ENCODE measurements around the gene ERGIC1.
"Not testable (repeated sequence)": the region's sequence is repeated elsewhere in the genome, so short reads cannot be mapped to it uniquely, and the experiment has no call there.

ERGIC1 gene

DNA sequence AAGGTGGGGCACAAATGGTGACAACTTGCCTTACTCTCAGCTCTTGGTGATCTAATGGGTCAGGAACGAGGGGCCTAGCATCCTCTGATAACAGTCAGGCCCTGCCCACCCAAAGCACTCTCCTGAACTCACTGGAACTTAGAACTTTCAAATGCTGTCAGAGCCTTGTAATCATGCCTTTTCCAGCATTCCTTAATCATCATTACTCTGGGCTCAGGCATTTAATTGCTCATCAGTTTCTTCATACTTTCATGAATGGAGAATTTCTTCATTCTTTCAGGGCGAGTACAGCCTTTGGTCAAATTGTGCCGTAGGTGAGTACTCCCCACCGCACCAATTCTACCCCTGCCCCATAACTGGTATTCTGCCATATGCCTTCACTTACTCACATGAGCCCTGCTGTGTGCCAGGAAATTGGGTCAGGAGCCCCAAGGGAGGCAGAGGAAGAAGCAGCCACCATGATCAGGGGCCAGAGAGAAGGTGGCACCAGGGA is 32.8 kb upstream of the ERGIC1 start:
- DNase-seq = no peak

DNA sequence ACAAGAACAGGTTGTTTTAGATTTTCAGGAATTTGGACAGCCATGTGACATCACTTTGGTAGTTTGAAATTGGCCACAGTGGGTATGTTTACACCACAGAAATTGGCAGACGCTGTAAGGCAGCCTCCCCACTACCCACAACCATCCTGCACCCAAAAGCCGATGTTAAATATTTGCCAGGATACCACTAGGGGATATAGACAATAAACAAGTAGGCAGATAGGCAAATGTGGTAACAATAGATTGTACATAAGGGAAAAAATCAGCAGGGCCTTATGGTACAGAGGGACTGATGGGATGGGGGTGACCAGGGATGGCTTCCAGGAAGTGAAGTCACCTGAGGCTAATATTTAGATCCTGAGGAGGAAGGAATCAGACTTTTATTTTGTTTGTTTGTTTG is 31.9 kb upstream of the ERGIC1 start:
- DNase-seq = no peak

DNA sequence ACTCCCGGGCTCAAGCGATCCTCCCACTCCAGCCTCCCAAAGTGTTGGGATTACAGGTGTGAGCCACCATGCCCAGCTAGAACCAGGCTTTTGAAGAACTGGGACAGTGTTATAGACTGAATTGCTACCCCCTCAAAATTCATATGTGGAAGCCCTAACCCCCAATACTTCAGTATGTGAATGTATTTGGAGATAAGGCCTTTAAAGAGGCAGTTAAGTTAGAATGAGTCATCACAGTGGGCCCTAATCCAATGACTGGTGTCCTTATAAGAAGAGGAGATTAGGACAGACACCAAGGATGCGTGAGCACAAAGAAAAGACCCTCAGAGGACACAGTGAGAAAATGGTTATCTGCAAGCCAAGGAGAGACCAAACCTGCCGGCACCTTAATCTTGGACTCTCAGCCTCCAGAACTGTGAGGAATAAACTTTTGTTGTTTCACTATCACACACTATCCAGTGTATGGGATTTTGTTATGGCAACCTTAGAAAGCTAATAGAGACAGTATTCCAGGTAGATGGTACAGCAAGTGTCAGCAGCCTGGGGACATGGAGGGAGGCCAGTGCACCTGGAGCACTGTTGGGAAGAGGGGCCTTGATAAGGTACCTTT is 31.4 kb upstream of the ERGIC1 start:
- DNase-seq = no peak

DNA sequence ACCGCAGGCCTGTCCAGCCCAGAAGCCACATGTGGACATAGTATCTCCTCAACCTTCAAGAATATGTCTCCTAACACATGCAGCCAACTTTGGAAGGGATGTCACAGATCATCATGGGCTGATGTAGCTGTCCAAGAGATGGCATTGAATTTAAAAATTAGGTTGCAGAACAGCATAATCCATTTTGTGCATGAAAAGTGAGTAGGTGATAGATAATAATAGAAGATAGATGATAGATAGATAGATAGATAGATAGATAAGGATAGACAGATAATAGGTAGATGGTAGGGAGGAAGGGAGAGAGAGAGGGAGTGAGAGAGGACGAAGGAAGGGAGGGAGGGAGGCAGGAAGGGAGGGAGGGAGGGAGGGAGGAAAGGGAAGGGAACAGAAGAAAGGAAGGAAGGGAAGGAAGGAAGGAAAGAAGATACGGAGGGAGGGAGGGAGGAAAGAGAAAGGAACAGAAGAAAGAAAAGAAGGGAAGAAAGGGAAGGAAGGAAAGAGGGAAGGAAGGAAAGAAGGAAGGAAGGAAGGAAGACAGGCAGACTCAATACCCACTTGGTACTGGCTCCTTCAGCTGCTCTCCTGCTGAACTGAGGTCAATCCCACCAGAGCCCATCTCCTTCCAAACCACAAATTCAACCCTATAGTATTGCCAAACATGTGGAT is 28.9 kb upstream of the ERGIC1 start:
- no peak for DNase-seq

DNA sequence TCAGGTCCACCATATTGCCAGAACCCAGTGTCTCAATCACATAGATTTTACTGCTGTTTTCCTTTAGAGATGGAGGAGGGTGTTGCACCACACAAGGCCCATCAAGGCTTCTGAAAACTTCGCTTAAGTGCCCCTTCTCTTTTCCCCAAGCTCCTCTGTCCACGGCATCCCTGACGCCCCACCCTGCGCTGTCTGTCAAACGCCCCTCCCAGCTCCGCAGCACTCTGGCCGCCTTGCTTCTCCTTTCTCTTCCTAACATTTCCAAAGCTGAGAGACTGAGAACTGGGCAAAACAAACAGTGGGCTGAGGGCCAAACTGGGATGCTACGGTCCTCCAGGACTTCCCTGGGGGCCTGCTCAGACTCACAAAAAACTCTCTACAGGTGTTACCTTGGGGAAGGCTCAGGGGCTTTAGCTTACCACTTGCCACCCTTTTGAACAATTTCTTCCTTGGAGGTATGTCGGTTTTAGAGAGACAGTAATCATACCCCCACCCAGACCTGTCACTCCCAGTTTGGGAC is 28.3 kb upstream of the ERGIC1 start:
- DNase-seq = no peak

DNA sequence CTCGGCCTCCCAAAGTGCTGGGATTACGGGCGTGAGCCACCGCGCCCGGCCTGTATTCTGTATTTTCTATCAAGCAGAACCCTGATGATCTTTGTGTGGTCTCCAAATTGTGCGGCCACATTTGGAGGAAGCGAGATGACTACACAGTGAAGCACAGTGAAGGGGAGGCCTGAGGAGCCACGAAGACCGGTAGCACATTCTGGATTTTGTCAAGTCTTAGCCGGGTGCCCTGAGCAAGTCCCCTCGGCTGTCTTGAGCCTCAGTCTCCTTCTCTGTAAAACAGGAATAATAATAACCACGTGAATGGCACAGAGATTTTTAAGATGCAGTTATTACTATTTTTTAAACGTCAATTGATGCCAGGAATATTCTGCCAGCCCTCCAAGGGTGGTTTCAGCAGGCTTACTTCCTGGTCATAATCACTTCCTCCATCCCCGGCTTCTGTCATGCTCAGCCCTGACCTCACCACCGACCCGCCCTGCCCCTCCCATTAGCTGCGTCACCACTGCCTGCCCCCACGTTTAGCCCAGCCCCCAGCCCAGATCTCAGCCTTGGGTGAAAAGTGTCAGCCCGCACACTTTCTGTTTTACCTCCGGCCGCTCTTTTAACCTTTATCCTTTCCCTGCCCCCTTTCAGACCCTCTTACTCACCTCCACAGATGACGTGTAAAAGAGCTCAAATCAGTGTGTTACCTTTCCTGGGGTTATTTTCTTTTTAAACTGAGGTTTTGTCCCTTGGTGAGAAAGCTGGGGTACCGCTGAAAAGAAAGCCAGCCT is 27.0 kb upstream of the ERGIC1 start:
- no peak for DNase-seq

DNA sequence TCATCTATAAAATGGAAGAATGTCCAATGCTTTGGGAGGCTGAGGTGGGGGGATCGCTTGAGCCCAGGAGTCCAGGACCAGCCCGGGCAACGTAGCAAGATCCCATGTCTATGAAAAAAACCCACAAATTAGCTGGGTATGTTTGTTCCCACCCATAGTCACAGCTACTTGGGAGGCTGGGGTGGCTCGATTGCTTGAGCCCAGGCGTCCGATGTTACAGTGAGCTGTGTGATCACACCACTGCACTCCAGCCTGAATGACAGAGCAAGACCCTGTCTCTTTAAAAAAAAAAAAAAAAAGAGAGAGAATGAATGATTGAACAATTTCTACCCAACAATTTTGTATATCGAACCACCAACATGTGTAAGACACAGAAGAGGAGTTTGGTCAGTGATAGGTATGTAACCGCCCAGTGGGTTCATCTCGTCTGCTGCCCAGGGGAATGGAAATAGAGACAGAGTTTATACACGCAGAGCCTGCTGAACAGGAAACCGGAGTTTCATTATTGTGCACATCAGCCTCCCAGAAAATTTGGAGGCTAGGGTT is 26.2 kb upstream of the ERGIC1 start:
- no peak for DNase-seq

DNA sequence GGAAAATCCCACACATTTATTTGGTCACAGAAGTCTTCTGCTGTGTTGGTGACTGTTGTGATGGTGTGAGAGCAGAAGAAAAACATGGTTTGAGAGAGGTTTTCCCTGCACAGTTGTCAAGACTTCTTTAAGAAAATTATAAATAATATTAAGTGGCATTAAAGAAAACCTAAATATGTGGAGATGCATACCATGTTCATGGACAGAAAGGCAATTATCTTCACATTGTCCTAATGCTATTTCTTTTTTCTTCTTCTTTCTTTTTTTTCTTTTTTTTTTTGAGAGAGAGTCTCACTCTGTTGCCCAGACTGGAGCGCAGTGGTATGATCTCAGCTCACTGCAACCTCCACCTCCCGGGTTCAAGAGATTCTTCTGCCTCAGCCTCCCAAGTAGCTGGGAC is 24.3 kb upstream of the ERGIC1 start:
- DNase-seq = no peak

DNA sequence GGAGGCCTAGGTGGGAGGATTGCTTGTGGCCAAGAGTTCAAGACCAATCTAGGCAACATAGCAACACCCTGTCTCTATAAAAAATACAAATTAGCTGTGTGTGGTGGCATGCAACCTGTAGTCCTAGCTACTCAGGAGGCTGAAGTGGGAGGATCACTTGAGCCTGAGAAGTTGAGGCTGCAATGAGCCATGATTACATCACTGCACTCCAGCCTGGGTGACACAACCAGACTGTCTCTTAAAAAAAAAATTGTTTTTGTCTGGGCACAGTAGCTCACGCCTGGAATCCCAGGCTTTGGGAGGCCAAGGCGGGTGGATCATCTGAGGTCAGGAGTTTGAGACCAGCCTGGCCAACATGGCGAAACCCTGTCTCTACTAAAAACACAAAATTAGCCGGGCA is 23.1 kb upstream of the ERGIC1 start:
- not testable (repeated sequence) for DNase-seq

DNA sequence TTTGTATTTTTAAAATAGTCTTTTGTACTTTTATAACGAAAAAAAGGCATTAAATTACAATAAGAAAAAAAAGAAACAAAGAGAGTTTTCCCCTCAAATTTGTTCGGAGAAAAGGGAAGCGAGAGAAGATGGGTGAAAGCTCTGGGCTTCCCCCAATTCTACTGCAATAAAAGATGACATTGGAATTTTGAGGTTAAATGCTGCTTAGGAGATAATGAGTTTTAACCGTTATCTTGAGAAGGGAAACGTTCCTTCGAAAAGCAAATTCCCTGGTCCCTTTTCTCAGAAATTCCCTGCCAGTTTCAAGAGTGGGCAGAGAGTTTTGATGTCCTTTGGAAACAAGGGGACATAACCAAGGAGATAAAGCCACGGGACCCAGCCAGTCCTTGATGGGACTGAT is 18.4 kb upstream of the ERGIC1 start:
- DNase-seq = no peak

DNA sequence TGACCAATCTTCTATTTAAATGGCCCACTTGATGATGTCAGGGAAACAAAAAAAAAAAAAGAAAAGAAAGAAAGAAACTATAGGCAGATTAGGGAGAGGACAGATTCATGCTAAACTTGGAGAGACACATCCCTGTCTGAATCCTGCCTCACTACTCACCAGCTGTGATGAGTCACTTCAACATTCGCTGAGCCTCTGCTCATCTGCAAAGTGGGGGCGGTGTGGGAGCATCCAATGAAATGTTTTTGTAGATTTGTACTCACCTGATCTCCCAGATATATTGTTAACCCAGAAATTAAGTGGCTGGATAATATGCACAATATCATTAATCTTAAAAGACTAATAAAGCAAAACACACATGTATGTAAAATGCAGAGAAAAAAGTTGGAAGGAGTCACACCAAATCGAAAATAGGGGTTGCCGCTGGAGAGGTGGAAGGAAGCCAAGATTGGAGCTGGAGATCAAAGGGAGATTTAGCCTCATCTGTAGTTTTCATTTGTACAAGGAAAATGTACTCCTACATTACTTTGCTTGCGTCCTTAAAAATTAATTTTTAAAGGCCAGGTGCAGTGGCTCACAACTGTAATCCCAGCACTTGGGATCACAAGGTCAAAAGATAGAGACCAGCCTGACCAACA is 17.0 kb upstream of the ERGIC1 start:
- no peak for DNase-seq

DNA sequence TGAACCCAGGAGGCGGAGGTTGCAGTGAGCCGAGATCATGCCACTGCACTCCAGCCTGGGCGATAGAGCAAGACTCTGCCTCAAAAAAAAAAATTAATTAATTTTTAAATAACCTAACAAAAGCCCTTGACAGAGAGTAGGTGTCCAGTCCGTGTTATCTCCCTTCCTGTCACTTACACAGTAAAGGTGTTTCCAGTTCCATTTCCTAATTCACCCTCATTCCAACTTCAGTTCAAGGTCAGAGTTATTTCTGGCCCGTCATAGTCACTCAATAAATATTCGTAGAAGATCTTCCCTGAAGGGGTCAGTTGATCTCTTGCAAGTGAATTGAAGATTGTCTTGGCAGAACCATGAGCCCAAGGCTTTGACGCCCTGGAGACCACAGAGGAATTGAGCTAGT is 16.4 kb upstream of the ERGIC1 start:
- no peak for DNase-seq

DNA sequence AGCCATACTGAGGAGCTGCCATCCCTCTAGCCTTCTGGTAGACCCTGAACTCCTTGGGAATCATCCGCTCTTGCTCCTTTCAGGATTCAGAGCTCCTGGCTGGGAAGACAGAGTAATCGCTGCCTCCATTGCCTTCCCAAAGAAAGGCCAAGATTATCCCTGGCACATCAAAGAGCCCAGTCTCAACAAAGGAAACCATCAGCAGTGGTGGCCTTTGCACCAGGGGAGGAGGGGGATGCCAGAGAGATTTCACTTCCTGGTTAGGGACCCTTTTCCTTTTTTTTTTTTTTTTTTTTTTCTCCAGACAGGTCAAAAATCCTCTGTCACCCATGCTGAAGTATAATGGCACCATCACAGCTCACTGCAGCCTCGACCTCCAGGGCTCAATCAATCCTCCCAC is 16.0 kb upstream of the ERGIC1 start:
- DNase-seq = no peak

DNA sequence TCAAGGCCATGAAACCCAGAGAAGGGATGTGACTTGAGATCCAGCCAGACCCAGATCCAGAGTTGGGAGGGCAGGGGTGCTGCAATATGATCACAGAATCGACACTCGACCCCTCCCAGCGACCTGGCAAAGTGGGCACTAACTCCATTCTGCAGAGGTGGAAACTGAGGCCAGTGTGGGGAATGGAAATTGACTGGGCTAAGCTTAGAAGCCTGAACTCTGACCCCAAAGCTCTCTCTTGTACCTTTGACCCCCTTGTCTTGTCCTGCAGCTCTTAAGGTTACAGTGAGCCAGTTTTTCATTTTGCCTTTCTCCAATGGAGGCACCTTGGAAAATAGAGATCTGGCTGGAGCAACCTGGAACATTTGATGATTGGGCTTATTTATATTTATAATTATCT is 14.5 kb upstream of the ERGIC1 start:
- DNase-seq = no peak

DNA sequence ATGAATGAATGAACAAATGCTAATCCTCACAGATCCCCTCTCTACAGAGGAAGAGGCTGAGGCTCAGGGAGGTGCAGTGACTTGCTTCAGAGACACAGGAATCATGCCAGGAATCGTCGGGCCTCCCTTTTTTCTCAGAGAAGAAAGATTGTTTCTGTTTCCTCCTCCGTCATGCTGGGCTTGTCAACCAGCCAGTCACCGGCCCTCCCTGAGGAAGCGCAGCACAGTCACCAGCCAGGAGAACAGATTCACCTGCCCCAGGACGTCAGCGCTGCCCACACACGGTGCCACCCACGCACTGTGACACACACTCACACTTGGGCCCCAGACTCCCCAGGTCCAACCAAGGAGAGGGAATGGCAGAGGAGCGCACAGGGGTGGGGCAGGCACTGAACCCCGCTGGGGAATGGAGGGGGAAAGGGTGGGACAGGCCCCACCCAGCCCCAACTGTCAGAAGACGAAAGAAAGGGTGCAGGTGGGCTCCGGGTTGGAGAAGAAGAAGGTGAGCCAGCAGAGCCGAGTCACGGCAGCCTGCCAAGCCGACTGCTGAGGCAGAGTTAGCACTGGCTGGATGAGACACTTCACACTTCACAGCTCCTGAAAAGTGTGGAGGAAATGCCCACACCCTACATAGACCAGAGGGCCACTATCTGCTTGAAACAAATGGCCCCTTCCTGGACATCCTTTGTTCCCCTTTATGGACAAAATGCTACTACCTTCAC is 13.8 kb upstream of the ERGIC1 start:
- DNase-seq = no peak

DNA sequence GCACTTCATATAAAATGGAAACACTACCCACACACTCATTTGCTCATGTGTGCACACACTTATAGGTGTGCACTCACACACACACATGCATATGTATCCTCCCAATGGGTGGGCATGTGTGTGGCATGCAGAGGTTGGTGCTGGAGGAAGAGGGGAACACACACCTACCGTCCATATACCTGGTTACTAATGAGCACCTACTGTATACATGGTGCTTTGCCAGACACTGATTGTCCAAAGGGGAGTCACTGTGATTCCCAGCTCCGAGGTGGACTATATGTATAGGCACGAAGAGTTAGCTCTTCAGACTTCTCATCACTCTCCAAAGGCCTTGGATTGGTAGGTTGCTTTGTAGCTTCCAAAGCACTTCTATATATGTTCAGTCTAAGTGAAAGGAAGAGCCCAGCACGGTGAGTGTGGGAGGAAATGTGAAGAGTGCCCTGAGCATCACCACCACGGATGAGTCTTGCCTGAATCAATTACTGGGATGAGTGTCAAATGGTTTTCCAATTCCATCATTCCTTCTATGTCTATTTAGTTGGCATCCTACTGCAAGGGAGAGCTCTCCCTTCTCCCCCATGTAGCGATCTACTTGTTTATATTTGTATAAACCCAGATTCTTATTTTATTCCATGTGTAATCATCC is 12.6 kb upstream of the ERGIC1 start:
- DNase-seq = no peak

DNA sequence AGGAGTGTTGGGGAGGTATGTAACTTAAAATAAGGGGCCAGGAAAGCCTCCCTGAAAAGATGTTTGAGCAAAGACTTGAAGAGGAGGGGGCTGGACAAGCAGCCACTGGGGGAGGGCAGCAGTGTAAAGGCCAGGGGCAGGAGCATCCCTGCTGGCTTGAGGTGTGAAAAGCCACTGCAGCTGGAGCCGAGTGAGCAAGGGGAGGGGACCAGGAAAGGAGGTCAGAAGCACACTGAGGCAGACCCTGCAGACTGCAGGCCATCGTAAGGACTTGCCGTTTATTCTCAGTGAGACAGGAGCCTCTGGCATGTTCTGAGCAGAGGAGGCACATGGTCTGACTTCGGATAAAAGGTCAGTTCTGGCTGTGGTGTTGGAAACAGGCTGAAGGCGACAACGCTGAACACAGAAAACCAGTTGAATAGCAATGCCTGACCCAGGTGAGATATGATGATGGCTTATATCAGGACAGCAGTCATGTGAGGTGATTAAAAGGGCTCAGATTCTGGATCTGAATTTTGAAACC is 10.2 kb upstream of the ERGIC1 start:
- DNase-seq = no peak

DNA sequence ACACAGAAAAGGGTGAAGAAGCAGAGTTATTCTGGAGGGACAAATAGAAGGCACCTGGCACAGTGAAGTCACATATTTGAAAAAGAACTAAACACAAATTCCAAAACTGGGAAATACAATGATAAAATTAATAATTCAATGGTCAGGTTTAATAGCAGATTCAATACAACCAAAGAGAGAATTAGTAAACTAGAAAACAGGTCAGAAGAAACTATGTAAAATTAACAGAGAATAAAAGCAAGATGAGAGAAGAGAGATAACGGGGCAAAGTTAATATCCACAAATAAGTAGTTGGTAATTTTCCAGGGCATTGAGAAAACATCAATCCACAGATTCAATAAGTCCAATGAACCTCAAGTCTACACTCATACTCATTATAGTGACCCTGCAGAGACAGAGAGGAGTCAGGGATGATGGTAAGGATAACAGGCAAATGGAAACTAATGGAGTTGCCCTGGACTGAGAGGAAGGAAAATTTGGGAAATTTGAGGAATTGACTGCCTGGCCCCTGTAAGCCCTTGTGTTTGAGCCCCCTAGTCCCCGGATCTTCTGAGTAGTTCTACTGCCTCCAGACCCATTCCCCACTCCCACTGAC is 8.3 kb upstream of the ERGIC1 start:
- no peak for DNase-seq

DNA sequence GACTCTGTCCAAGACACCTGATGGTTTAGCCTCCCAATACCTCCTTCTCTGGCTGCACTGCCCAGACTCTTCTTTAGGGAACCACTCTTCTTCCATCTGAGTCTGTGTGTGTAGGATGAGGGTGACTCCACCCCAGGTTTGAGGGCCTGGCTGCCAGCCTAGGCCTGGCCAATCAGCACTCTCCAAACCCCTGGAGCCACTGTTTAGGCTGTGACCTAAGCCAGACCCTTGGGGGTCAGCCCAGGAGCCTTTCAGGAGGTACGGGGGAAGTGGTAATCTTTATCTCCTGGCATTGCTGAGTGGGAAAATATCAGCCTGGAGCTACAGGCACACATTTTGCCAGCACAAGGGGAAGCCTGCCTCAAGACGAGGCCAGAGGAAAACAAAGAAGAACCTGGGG is 6.2 kb upstream of the ERGIC1 start:
- DNase-seq = no peak

DNA sequence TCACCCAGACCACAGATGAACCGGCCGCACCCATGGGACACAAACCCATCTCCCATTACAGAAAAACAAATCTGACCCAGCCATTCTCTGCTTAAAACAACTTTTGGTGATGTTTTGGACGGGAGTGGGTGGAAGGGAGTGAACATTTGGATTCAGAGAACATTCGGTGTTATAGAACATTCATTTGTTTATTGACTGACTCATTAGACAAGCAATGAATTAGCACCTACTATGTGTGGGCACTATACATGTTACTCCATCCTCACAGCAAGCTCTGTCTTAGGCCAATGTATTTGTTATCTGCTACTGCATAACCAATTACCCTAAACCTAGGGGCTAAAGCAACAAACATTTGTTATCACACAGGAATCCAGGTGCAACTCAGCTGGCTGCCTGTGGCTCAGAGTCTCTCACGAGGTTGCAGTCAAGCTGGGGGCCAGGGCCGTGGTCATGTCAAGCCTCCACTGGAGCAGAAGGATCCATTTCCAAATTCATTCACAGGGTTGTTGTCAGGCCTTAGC is 5.1 kb upstream of the ERGIC1 start:
- no peak for DNase-seq

DNA sequence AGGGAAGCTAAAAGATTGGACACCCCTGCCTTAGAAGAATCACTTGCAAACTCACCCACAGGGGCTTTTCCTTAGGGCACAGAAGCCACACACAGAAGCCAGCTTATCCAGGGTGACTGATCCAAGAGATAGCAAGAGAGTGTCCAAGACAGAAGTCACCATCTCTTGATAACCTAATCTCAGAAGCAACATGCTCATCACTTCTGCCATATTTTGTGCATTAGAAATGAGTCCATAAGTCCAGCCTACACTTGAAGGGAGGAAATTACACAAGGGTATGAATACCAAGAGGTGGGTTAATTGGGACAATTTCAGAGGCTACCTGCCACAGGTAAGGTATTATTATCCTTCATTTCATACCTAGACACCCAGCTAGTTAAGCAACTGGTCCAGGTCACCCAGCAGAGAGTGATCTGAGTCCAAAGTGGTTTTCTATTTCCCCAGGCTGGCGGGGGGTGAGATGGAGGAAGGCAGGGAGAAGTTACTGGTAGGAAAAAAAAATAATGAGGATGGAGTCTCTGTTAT is 3.7 kb upstream of the ERGIC1 start:
- peak; percentile 8 for DNase-seq

Data from COR-L47 (cell line).